ENCODE data around the gene MTAP. TPM values are rescaled to one million over a fixed set of nuclear protein-coding genes. Genes with fewer than 3 reads are reported as not detected.

Gene MTAP
- total and polyA plus RNA-seq, 9 of the 15 experiments (the other 6 are each of a cell fraction or from before 2014, with no cell fraction given), result 0.07 TPM; not detected in 8

DNA sequence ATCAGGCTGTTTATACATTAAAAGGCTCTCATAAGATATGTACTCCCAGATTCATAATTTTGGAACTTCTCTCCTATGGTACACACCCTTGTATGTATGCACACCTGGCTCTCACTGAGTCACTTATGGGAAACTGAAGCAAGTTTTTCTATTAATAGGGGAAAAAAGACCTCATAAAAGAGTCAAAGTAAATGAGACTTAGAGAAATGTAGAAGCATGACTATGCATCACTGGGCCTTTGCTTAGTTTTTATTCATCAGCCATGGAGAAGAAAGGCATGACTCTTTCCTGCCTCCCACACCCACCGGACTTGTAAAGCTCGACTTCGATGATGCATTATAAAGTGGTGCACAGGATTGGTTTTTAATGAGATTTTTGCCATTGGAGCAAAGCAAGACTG is 28.2 kb downstream of the MTAP start:
- Histone ChIP-seq H3K9me1 (ENCODE audit: control insufficient read depth, insufficient read depth, low read length) (no peaks in the 10 kb centered on the region), H2AFZ (ENCODE audit: low read depth, low read length) (no peak overlapping the region), H3K4me3 (no peak overlapping the region), H3K27ac (ENCODE audit: extremely low read depth, low read depth, low read length) (no peak overlapping the region), H3K4me1 (replicated peaks in 1 of 2; ENCODE audit: control insufficient read depth in 2 of 2, insufficient read depth in 2 of 2, low read length in 2 of 2) (no peaks in the 10 kb centered on the region), H3K4me2 (ENCODE audit: insufficient read depth, low read length) (no peak overlapping the region), H3K9ac (ENCODE audit: insufficient read depth in 1 of 2, low read depth in 2 of 2, low read length in 2 of 2) (no peak overlapping the region), H3K9me3 (replicated peaks; ENCODE audit: control insufficient read depth, insufficient read depth, low read depth, low read length) (no peaks in the 10 kb centered on the region), H4K20me1 (replicated peaks; ENCODE audit: control insufficient read depth, insufficient read depth, low read length) (no peaks in the 10 kb centered on the region), H3K36me3 (ENCODE audit: control insufficient read depth, insufficient read depth, low read length) (no peaks in the 10 kb centered on the region), H3K27me3 (ENCODE audit: control insufficient read depth in 2 of 2, insufficient read depth in 2 of 2, low read length in 2 of 2) (no peaks in the 10 kb centered on the region), H3K79me2 (ENCODE audit: control insufficient read depth, insufficient read depth, low read length) (no peaks in the 10 kb centered on the region)
- DNase-seq (ENCODE audit: extremely low read depth in 1 of 4, low spot score in 3 of 4) (no peak), ATAC-seq (no peak), FAIRE-seq (no peak)
- in situ Hi-C loops (cut with MboI) (no loop called here), intact Hi-C loops (cut with micrococcal nuclease) (no loop called here)
- POLR2A ChIA-PET, result no interaction called here
- TF ChIP-seq, protein P1, sequence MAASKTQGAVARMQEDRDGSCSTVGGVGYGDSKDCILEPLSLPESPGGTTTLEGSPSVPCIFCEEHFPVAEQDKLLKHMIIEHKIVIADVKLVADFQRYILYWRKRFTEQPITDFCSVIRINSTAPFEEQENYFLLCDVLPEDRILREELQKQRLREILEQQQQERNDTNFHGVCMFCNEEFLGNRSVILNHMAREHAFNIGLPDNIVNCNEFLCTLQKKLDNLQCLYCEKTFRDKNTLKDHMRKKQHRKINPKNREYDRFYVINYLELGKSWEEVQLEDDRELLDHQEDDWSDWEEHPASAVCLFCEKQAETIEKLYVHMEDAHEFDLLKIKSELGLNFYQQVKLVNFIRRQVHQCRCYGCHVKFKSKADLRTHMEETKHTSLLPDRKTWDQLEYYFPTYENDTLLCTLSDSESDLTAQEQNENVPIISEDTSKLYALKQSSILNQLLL (CRISPR knock-in tag; IDR thresholded peaks at IDR 0.05; ENCODE audit: borderline replicate concordance), result no peak
- no peak for TF ChIP-seq USF1 (CRISPR knock-in tag; IDR thresholded peaks at IDR 0.05)
- TF ChIP-seq ZBTB7A (IDR thresholded peaks at IDR 0.05; ENCODE audit: borderline replicate concordance, control insufficient read depth, low read depth, low read length), result no peak
- no peak for TF ChIP-seq ZBTB2 (IDR thresholded peaks at IDR 0.05)
- no peak for TF ChIP-seq COPS2 (conservative IDR thresholded peaks at IDR 0.05)
- no peak for TF ChIP-seq ZEB2 (IDR thresholded peaks at IDR 0.05)
- TF ChIP-seq ZNF274 (IDR thresholded peaks at IDR 0.05; ENCODE audit: borderline replicate concordance, low read depth, low read length), result no peak
- TF ChIP-seq EWSR1 (IDR thresholded peaks at IDR 0.05; ENCODE audit: borderline replicate concordance, low read depth, partially characterized antibody), result no peak
- TF ChIP-seq XRCC3 (IDR thresholded peaks at IDR 0.05), result no peak
- TF ChIP-seq ZNF75A (CRISPR knock-in tag; IDR thresholded peaks at IDR 0.05), result no peak
- TF ChIP-seq ZNF280B (CRISPR knock-in tag; IDR thresholded peaks at IDR 0.05), result no peak
- no peak for TF ChIP-seq EP400 (IDR thresholded peaks at IDR 0.05)
- TF ChIP-seq ZNF785 (CRISPR knock-in tag; IDR thresholded peaks at IDR 0.05), result no peak
- TF ChIP-seq RFX7 (CRISPR knock-in tag; IDR thresholded peaks at IDR 0.05), result no peak
- TF ChIP-seq SRSF7 (optimal IDR thresholded peaks at IDR 0.05; ENCODE audit: low read depth, low read length), result no peak
- TF ChIP-seq NCOA2 (IDR thresholded peaks at IDR 0.05; ENCODE audit: partially characterized antibody in 2 of 2), result no peak
- no peak for TF ChIP-seq ETV1 (tag; conservative IDR thresholded peaks at IDR 0.05; ENCODE audit: low read depth)
- CTCF ChIA-PET (ENCODE audit: low intra/inter-chr PET ratio), result no interaction called here
- WGBS (ENCODE audit: insufficient coverage, low coverage, missing lambda C conversion rate), result no CpG with 5 or more reads among the region's 3 CpGs
- no TSS peak for BruUV-seq (replicated peaks)
